ENCODE measurements around the gene BAIAP2L1.
"Not testable (repeated sequence)": the region's sequence is repeated elsewhere in the genome, so short reads cannot be mapped to it uniquely, and the experiment has no call there.

The BAIAP2L1 gene, protein sequence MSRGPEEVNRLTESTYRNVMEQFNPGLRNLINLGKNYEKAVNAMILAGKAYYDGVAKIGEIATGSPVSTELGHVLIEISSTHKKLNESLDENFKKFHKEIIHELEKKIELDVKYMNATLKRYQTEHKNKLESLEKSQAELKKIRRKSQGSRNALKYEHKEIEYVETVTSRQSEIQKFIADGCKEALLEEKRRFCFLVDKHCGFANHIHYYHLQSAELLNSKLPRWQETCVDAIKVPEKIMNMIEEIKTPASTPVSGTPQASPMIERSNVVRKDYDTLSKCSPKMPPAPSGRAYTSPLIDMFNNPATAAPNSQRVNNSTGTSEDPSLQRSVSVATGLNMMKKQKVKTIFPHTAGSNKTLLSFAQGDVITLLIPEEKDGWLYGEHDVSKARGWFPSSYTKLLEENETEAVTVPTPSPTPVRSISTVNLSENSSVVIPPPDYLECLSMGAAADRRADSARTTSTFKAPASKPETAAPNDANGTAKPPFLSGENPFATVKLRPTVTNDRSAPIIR
- 1.3 reads per million for total RNA-seq

DNA sequence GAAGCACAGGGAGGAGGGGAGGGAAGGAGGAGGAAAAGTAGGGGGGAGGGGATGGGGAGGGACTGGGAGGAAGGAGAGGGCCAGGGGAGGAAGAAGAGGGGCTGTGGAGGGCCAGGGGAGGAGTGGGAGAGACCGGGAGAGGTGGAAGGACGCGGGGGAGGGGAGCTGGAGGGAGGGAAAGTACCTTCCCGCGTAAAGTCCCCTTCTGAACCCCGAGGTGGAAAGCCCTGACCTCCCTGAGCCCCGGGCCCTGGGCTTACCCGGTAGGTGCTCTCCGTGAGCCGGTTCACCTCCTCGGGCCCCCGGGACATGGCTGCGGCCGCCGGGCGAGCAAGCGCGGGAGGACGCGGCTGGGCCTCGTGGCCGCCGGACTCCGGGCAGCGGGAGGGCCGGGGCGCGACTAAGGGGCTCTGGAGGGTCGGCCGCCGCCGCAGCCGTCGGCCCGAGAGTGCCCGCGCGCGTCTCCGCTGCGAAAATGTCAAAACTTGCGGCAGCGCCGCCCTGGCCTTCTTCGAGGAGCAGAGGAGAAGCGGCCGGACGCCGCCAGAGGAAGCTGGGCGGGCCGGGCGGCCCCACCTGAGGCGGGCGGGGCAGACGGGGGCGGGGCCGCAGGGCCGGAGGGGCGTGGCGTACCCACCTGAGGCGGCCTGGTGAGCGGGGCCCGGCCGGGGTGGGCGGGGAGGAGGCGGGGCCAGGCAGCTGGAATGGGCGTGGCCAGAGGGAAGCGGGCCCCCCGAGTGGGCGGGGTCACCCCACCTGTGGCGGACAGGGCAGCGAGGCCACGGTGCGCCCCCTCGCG, at the start of gene BAIAP2L1:
Gene BAIAP2L1, minus strand, starts transcription at position 549 of the 799 bp plus-strand sequence. Its CDS starts 238 bp downstream, at position 311.
- peak; percentile 60 for DNase-seq

DNA sequence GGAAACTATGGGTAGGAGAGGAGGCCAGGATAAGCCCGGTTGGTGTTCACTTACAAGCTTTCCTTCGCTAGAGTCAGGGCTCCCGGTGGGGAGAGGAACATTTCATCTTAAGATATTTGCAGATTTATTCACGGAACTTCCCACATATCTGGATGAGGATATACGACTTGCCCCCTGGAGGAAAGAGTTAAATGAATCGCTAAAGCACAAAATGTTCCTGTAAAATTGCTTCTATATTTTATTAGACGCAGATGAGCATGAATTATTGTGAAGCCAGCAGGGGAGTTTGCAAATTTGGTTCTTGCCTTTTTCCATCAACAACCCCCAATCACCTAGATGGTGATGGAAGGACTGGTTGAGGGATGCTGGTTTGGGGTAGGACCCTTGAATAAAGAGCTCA, 47.9 kb upstream of the BAIAP2L1 start:
- no peak for DNase-seq

DNA sequence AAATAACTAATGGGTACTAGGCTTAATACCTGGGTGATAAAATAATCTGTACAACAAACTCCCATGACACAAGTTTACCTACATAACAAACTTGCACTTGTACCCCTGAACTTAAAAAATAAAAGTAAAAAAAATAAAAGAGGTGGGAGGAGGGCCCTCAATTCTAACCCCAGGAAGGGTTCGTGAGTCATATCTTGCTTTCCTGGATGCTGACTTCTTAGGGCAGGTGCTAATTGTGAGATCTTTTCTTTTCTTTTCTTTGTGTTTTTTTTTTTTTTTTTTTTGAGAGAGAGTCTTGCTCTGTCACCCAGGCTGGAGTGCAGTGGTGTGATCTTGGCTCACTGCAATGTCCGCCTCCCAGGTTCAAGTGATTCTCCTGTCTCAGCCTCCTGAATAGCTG, 40.1 kb upstream of the BAIAP2L1 start:
- not testable (repeated sequence) for DNase-seq

DNA sequence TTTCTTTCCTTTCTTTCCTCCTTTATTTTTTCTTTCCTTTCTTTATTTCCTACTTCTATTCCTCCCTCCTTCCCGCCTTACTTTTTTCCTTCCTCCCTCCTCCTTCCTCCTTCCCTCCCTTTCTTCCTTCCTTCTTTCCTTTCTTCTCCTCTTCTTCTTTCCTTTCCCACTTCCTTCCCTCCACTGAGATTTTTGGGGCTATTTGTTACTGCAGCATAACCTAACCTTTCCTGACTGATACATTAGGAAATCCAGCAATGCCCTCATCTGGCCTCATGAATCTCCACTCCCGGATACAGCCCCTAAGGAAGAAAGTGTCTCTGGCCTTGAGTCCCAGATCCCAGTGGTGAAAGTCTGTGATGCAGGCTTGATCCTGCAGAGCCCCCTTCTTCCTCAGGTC, 38.6 kb upstream of the BAIAP2L1 start:
- DNase-seq, result no peak

DNA sequence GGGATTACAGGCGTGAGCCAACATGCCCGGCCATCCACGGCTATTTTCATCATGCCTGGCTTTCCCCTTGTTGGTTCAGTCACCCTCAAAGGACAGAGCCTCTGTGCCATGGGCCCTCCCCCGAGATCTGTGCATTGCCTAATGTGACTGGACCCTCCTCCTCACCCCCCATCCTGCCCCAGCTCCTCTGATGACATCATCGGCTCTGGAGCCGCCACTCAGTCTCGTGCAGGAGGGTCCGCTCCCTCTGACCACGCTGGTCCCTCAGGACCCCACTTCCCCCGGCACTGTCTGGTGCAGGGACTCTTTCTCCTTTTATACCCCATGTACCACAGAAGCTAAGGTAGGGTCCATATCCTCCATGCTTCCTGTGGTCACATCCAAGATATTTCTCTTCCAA, 33.2 kb upstream of the BAIAP2L1 start:
- no peak for DNase-seq

DNA sequence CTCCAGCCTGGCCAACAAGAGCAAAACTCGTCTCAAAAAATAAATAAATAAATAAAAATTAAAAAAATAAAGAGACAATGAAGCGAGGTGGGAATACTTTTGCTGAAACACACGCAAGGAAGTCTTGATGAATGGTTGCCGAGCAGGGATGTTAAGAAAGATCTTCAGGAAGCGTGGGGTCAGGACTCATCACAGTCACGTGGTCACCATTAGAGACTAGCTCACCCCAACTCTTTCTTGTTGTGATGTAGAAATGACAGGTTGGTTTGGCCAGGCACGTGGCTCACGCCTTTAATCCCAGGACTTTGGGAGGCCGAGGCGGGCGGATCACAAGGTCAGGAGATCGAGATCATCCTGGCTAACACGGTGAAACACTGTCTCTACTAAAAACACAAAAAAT, 28.9 kb upstream of the BAIAP2L1 start:
- no peak for DNase-seq

DNA sequence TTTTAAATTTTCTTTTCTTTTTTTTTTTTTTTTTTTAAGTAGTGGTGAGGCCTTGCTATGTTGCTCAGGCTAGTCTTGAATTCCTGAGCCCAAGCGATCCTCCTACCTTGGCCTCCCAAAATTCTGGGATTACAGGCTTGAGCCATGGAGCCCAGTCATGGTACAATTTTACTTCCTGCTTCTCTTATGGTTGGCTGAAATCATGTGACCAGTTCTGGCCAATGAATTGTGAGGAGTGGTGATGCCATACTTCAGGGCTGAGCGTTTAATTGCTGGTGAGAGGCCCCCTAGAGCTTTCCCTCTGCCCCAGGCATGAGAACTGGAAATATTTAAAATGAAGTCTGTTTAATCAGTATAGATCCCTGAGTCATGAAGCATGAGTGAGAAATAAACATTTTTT, 22.2 kb upstream of the BAIAP2L1 start:
- DNase-seq, result no peak

DNA sequence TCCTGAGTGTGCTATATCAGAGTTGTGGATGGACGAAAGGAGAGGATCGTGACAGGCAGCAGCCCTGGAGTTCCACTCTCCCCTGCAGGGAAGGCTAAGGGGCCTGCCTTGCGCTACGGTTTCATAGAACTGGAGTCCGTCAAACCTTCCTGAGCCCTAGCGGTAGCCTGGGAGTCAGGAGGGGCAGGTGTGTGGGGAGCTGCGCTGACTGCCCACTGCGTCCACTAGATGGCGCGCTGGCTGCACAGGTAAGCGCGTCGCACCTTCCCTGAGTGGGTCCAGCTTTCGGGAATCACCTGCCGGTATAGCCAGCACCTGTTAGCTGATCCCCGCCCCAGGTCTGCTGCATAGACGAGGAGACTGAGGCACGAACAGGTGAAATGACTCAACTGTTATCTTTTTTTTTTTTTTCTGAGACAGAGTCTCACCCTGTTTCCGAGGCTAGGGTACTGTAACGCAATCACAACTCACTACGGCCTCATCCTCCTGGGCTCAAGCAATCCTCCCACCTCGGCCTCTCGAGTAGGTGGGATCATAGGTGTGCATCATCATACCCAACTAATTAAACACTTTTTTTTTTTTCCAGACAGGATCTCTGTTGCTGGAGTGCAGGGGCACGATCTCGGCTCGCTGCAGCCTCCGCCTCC, 20.2 kb upstream of the BAIAP2L1 start:
- peak; percentile 37 for DNase-seq

DNA sequence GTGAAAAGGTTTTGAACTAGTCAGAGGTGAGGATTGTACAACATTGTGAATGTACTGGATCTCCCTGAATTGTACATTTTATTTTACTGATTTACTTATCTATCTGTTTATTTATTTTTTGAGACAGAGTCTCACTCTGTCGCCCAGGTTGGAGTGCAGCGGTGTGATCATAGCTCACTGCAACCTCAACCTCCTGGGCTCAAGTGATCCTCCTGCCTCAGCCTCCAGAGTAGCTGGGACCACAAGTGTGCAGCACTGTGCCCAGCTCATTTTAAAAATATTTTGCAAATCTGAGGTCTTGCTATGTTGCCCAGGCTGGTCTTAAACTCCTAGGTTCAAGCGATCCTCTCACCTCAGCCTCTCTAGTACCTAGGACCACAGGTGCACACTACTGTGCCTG, 19.1 kb upstream of the BAIAP2L1 start:
- not testable (repeated sequence) for DNase-seq

DNA sequence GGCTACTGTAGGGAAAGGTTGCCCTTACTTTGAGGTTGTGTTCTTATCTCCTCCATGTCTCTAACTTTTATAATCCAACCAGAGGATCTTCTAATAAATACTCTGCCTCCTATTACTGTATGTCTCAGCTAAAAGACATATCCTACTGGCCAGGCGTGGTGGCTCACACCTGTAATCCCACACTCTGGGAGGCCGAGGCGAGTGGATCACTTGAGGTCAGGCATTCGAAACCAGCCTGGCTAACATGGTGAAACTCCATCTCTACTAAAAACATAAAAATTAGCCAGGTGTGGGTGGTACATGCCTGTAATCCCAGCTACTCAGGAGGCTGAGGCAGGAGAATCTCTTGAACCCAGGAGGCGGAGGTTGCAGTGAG, 18.4 kb upstream of the BAIAP2L1 start:
- not testable (repeated sequence) for DNase-seq

DNA sequence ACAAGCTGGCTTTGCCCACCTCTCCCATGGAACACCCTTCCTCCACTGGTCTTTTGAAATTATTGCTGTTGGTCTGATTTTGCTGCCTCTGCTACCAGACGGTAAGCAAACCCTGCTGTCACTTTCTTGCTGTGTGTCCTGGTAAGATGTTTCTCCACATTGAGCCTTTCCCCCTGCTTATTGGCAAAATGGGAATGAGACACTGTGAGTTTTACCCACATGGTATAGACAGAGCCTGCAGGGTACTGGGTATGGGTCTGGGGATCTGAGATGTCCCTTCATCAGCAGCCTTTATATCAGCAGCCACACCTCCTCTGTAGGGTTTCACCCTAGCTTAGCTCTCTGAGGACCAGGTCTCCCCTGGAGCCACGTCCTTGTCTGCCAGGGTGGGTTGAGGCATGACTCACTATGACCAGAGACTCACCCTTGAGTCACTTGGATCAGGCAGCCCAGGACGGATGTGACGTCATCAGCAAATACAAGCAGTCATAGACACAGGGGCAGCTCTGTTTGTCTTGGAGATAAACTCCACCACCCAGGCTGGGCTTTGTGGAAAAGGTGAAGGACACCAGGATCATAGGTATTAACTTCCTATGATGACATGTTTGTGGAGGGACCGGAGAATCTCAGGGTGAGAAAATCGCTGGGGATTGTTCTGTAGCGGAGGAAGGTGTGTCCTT, 17.9 kb upstream of the BAIAP2L1 start:
- DNase-seq, result no peak

DNA sequence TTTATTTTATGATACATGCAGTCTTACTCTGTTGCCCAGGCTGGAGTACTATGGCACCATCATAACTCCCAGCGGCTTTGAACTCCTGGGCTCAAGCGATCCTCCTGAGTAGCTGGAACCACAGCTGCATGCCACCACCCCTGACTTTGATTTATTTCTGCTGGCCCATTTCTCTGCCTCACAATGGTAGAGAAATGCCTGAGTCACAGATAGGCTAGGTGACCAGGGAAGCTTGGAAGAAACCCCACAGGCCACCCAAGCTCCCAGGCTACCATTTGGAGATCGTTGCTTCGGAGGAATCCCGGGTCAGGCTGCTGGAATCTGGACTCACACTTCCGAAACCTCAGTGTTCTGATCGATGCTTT, 17.4 kb upstream of the BAIAP2L1 start:
- DNase-seq, result no peak

DNA sequence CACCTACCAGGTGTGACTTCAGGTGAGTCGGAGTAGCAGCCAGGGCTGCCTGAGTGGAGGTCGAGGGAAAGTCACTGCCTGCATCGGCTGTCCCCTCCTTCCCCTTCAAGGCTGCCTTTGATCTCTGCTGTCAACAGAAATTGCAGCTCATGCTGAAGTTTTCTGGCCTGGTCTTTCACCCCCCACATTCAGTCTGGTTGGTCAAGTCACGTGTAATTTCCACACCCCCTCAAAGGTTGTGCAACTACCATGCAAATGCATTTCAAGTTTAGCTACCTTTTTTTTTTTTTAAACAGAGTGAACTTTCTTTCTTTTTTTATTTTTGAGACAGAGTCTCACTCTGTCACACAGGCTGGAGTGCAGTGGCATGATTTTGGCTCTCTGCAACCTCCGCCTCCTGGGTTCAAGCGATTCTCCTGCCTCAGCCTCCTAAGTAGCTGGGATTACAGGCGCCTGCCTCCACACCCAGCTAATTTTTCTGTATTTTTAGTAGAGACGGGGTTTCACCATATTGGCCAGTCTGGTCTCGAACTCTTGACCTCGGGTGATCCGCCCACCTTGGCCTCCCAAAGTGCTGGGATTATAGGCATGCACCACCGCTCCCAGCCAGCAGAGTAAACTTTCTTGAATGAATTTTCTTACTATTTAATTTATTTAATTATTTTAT, 16.8 kb upstream of the BAIAP2L1 start:
- not testable (repeated sequence) for DNase-seq

DNA sequence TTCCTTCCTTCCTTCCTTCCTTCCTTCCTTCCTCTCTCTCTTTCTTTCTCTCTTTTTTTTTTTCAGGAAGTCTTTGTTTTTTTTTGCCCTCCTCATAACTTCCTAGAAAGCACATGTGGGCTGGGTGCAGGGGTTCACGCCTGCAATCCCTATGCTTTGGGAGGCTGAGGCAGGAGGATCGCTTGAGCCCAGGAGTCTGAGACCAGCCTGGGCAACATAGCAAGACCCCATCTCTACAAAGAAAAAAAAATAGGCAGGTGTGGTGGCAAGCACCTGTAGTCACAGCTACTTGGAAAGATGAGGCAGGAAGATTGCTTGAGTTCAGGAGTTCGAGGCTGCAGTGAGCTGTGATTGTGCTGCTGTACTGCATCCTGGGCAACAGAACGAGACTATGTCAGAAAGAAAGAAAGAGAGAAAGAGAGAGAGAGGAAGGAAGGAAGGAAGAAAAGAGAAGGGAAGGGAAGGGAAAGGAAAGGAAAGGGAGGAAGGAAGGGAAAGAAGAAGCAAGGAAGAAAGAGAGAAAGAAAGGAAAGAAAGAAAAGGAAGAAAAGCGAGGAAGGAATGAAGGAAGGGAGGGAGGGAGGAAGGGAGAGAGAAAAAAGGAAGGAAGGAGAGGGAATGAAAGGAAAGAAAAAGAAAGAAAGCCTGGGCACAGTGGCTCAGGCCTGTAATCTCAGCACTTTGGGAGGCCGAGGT, 13.5 kb upstream of the BAIAP2L1 start:
- no peak for DNase-seq

DNA sequence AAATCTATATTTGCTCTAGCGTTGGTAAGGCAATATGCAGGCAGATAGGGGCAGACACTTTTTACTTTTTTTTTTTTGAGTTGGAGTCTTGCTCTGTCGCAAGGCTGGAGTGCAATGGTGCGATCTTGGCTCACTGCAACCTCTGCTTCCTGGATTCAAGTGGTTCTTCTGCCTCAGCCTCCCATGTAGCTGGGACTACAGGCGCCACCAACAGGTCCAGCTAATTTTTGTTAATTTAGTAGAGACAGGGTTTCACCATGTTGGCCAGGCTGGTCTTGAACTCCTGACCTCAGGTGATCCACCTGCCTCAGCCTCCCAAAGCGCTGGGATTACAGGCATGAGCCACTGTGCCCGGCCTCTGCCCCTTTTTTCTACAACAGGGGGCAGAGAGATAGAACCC, 12.8 kb upstream of the BAIAP2L1 start:
- DNase-seq, result not testable (repeated sequence)

DNA sequence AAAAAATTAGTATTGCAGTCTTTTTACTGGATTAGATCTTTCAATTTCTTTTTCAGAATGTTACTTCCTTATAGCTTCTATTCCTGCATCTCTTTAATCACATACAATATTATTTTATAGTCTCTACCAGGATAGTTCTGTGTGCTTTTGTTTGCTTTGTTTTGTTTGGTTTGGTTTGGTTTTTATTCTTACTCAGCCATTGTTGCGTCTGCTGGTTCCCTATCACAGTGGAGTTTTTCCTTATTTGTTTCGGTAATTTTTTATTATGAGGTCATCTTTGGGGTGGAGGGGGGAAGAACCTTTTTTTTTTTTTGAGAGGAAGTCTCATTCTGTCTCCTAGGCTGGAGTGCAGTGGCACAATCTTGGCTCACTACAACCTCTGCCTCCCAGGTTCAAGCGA, 9.0 kb upstream of the BAIAP2L1 start:
- no peak for DNase-seq

DNA sequence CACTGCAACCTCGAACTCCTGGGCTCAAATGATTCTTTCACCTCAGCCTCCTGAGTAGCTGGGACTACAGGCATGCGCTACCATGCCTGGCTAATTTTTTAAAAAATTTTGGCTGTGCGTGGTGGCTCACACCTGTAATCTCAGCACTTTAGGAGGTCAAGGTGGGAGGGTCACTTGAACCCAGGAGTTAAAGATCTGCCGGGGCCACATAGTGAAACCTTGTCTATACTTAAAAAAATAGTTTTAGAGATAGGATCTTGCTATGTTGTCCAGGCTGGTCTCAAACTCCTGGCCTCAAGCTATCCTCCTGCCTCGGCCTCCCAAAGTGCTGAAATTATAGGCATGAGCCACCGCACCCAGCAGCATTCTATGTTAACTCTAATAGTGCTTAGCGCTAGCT, 7.3 kb upstream of the BAIAP2L1 start:
- not testable (repeated sequence) for DNase-seq

DNA sequence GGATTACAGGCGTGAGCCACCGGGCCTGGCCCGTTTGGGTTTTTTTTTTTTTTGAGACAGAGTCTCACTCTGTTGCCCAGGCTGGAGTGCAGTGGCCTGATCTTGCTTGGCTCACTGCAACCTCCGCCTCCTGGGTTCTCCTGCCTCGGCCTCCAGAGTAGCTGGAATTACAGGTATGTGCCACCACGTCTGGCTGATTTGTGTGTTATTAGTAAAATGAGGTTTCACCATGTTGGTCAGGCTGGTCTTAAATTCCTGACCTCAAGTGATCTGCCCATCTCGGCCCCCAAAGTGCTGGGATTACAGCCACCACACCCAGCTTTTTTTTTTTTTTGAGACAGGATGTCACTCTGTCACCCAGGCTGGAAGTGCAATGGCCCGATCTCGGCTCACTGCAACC, 5.9 kb upstream of the BAIAP2L1 start:
- DNase-seq, result no peak

DNA sequence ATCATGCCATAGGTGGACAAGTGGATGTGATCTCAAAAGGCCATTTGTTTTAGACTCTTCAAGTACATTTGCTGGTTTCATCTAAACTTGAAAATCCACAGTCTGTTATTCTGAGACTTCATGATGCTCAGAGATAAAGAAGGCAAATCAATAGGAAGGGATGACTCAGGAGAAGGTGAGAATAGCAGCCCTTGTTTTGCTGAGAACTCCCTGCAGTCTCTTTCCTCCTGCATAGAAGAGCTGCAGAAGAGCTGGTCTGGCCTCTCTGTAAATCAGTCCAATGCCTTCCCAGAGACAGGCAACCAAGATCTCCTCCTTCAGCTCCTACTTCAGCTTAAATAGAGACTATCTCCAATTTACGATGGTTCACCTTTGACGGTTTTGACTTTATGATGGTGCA, 4.0 kb upstream of the BAIAP2L1 start:
- DNase-seq, result no peak

DNA sequence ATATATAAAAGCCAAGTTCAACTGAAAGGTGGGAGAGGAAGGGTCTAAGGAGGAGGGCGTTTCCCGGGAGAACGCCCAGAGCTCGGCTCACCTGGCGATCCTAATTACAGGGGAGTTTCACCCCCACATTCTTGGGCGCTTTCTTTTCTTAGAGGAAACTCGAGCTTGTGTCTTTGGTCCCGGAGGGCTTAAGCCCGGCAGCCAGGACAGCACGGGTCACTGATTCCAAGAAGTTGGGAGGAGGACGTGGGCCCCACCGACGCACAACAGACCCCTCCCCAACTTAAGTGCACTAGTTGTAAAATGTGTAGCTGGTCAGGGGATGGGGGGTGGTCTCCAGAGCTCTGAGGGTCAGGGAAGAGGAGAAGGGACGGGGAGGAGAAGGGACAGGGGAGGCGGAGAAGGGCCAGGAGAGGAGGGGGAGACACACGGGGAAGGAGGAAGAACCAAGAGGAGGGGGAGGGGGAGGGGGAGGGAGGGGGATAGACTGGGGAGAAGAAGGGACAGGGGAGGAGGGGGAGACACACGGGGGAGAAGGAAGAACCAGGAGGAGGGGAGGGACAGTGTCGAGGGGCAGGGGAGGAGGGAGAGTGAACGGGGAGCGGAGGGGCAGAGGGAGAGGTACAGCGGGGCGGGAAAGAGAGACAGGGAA, 874 bp downstream of the BAIAP2L1 start:
- DNase-seq, result no peak

DNA sequence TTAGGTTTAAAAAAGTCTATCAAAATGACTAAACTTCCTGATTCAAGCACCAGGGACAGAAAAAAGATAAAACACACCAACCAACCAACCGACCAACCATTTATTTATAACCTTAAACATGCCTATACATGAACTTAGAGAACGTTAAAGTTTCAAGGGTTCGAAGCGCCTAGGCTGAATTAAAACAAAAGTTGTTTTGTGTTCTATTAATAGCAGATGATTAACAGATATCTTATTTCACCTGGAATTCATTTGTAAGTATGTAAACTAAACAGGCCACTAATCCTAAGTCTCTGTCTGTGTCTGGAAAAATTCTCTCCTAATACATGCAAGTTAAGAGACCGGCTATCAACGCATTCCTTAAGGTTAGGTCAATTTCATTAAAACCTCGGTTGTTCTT, 1.4 kb downstream of the BAIAP2L1 start:
- no peak for DNase-seq

Measured in effector CD4-positive, alpha-beta T cell (primary cell).